Testis (tissue), 2 donors: Measurements from ENCODE around the gene USP14.
"Not testable (repeated sequence)": the region's sequence is repeated elsewhere in the genome, so short reads cannot be mapped to it uniquely, and the experiment has no call there.

ENCODE experiments used
- CTCF ChIP-seq, 3 experiments: fragments of 450-650 bp in 2 of 3; fragments of 200-600 bp in 1 of 3; sonication (generic) in 1 of 3; IDR thresholded peaks; one replicate each; pipeline ENCODE4 v1.5.1; 2016 to 2019; ENCODE audit warnings: antibody characterized with exemption in 3 of 3, mild to moderate bottlenecking in 2 of 3, moderate library complexity in 1 of 3
- POLR2A ChIP-seq: fragments of 450-650 bp; IDR thresholded peaks from one replicate; pipeline ENCODE4 v1.6.1; 2017; ENCODE audit warnings: antibody characterized with exemption, mild to moderate bottlenecking, moderate library complexity

- not testable (repeated sequence) for TF ChIP-seq POLR2A; CTCF (IDR thresholded peaks at IDR 0.05)
Observed at GRCh38 chr18:112015-112733, 46.2 kb upstream of the USP14 start.
